ENCODE measurements around the gene BABAM2. TPM values are rescaled to one million over a fixed set of nuclear protein-coding genes. Genes with fewer than 3 reads are reported as not detected.
A peak's percentile ranks its signal among the peaks of the same experiment; 100 is the strongest.
"Not testable (repeated sequence)": the region's sequence is repeated elsewhere in the genome, so short reads cannot be mapped to it uniquely, and the experiment has no call there.

Gene BABAM2
- total RNA-seq (2014; rRNA removed; shearing (Covaris generic); ENCODE audit: low replicate concordance) = 28.0 and 33.1 TPM in 2 replicates

GRCh38 chr2:27890146-27890923, at the start of gene BABAM2, which contains the start of gene RBKS:
Gene BABAM2, plus strand, starts transcription at chr2:27890729. Its CDS starts 3,828 bp downstream, at chr2:27894557.
Gene RBKS, minus strand, starts transcription at chr2:27890387. Its CDS starts 42 bp downstream, at chr2:27890345.
- peak; percentile 84 for DNase-seq
- H3K27me3 ChIP-seq = no peaks in the 10 kb centered on the region
- H3K4me3 ChIP-seq = peak within 1 kb of the TSS; percentile 66
- H3K36me3 ChIP-seq = peaks cover 6% of the 10 kb centered on the region
- H3K9me3 ChIP-seq = no peaks in the 10 kb centered on the region

DNA sequence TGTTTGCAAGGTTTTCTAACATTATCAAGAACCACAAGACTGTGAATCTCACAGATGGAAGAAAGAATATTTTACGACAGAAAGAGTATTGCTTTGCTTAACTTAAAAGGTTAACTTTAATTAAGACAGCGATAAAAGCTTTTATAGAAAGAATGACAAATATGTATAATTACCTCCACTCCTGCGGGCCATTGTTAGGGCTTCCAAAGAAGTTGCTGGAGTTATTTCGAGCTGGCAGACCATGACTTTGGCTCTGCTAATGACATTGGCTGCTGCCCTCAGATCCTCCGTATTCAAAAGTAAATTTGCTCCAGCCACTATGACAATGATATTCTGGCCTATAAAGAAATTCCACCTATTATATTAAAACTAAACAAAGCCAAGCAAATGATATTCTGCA, 47.6 kb upstream of the BABAM2 start:
- Histone ChIP-seq H3K9me3 (no peaks in the 10 kb centered on the region), H3K36me3 (no peaks in the 10 kb centered on the region), H3K4me3 (no peak overlapping the region), H3K27me3 (no peaks in the 10 kb centered on the region)
- DNase-seq = no peak

DNA sequence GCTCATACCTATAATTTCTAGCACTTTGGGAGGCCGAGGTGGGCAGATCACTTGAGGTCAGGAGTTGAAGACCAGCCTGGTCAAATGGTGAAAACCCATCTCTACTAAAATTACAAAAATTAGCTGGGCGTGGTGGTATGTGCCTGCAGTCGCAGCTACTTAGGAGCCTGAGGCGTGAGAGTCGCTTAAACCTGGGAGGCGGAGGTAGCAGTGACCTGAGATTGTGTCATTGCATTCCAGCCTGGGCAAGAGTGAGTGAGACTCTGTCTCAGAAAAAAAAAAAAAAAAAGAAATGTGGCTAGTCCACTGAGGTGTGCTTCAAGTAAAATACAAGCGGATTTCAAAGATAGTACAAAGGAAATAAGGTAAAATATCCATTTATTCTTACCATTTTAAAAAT, 46.5 kb upstream of the BABAM2 start:
- Histone ChIP-seq H3K36me3 (no peaks in the 10 kb centered on the region), H3K4me3 (no peak overlapping the region), H3K9me3 (no peaks in the 10 kb centered on the region), H3K27me3 (no peaks in the 10 kb centered on the region)
- no peak for DNase-seq

DNA sequence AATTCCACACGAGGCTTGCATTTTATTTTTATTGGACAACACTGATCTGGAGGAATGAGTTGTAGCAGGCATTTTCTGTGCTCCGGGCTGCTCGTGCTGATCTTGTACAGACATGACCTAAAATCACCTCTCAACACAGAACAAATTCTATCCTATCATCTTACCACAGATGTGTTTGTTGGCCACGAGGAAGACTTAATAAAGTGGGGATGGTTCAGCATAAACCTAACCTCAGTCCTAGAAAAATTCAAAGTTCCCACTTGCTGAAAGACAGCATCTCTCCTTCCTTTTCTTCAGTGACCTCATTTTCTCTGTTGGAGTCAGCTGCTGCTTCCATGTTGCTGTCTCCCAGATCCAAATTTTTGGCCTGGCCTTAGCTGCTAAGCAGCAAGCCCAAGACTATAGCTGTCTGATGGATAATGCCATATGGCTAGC, 45.7 kb upstream of the BABAM2 start:
- no peak overlapping the region for H3K4me3 ChIP-seq
- DNase-seq = no peak
- H3K36me3 ChIP-seq = no peaks in the 10 kb centered on the region
- no peaks in the 10 kb centered on the region for H3K27me3 ChIP-seq
- no peaks in the 10 kb centered on the region for H3K9me3 ChIP-seq

DNA sequence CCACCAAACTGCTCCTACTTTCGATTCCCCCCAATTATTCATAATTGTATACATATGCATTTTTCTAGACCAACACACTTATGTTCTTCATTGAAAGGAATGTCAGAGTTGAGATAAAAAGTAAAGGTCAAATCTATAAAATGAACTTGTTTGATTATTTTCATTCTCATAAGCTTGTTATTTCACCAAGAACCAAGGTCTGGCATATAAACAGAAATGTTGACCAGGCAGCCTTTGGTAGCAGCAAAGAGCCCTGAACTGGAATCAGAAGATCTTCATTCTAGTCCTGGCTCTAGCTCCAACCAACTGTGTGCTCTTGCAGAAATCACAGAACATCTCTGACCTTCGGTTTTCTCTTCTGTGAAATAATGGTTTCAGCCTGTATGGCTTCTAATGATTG, 43.2 kb upstream of the BABAM2 start:
- Histone ChIP-seq H3K36me3 (no peaks in the 10 kb centered on the region), H3K9me3 (no peaks in the 10 kb centered on the region), H3K4me3 (no peak overlapping the region), H3K27me3 (no peaks in the 10 kb centered on the region)
- no peak for DNase-seq

DNA sequence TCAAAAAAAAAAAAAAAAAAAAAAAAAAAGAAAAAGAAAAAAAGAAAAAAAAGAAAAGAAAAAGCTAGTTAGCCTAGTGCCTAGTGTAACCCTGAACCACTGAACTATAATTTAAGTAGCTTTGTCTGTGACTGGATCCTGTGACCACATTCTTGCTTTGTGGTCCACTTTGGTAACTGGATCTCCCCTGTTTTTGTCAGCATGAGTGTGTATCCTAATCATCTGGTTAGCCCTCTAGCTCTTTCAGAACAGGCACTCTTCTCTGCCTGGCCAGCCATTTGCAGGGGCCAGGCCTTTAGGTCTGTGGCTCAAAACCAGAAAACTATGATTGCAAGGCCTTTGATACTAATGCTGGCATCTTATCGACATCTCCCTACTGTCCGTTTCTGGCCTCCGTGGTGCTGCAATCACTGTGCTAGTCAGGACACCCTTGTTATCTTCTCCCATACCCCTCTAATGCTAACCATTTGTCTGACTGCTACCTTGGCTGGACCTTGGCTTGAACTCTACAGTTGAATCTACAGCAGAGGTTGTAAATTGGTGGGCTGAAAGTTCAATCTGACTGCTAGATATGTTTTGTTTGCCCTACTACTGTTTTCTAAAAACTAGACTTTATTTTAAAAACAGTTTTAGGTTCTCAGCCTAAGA, 40.8 kb upstream of the BABAM2 start:
- Histone ChIP-seq H3K9me3 (no peaks in the 10 kb centered on the region), H3K4me3 (no peak overlapping the region), H3K36me3 (no peaks in the 10 kb centered on the region), H3K27me3 (no peaks in the 10 kb centered on the region)
- no peak for DNase-seq

- Histone ChIP-seq H3K9me3 (peaks cover 1% of the 10 kb centered on the region), H3K36me3 (peaks cover 3% of the 10 kb centered on the region; the same call in 1 of the 2 replicates), H3K27me3 (no peaks in the 10 kb centered on the region), H3K4me3 (no peak overlapping the region)
- DNase-seq = no peak
Observed at GRCh38 chr2:27852691-27853090, 37.8 kb upstream of the BABAM2 start.

GRCh38 chr2:27854229-27854862, 36.2 kb upstream of the BABAM2 start:
- no peak overlapping the region for H3K4me3 ChIP-seq

GRCh38 chr2:27855476-27855875, 35.1 kb upstream of the BABAM2 start:
- Histone ChIP-seq H3K27me3 (no peaks in the 10 kb centered on the region), H3K4me3 (no peak overlapping the region), H3K36me3 (peaks cover 7% of the 10 kb centered on the region; the same call in 1 of the 2 replicates), H3K9me3 (peaks cover 11% of the 10 kb centered on the region)
- DNase-seq = no peak

More at GRCh38 chr2:27854229-27854862, 36.2 kb upstream of the BABAM2 start:
- Histone ChIP-seq H3K9me3 (peaks cover 11% of the 10 kb centered on the region), H3K27me3 (no peaks in the 10 kb centered on the region), H3K36me3 (peaks cover 7% of the 10 kb centered on the region; the same call in 1 of the 2 replicates)
- DNase-seq = no peak

GRCh38 chr2:27856386-27856785, 34.1 kb upstream of the BABAM2 start:
- no peaks in the 10 kb centered on the region for H3K27me3 ChIP-seq
- H3K9me3 ChIP-seq = peaks cover 11% of the 10 kb centered on the region
- peaks cover 7% of the 10 kb centered on the region; the same call in 1 of the 2 replicates for H3K36me3 ChIP-seq
- DNase-seq = no peak
- H3K4me3 ChIP-seq = no peak overlapping the region

- Histone ChIP-seq H3K4me3 (no peak overlapping the region), H3K27me3 (no peaks in the 10 kb centered on the region), H3K36me3 (peaks cover 7% of the 10 kb centered on the region; the same call in 1 of the 2 replicates), H3K9me3 (peaks cover 11% of the 10 kb centered on the region)
- DNase-seq = no peak
Observed at GRCh38 chr2:27856956-27857355, 33.6 kb upstream of the BABAM2 start.

DNA sequence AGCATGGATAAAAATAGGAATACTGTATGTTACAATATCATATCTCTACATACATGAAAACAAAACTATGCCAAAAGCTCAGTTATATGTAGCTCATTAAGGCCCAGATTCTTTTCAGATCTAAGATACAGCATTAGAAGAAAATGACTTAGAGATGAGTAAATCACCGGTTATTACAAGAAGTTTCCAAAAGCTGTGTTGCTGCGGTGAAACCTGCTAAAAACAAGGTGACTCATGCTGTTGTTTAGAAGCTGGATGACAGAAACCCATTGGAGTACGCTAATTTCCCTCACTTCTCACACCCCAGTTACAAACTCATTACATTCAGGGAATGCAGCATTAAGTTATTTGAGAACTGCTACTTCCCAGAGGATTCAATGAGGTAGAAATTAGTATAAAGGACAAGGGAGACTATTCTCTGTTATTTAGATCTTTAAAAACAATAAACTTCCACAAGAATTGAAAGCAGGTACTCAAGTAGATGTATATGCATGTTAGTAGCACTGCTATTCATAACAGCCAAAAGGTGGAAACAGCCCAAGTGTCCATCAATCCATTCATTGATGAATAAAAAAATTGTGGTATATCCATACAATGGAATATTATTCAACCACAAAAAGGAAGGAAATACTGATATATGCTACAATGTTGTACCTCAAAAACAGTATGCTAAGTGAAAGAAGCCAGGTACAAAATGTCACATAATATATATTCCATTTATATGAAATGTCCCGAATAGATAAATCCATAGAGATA, 32.9 kb upstream of the BABAM2 start:
- Histone ChIP-seq H3K9me3 (peaks cover 11% of the 10 kb centered on the region), H3K36me3 (peaks cover 7% of the 10 kb centered on the region; the same call in 1 of the 2 replicates), H3K27me3 (no peaks in the 10 kb centered on the region), H3K4me3 (no peak overlapping the region)
- peak; percentile 47 for DNase-seq

DNA sequence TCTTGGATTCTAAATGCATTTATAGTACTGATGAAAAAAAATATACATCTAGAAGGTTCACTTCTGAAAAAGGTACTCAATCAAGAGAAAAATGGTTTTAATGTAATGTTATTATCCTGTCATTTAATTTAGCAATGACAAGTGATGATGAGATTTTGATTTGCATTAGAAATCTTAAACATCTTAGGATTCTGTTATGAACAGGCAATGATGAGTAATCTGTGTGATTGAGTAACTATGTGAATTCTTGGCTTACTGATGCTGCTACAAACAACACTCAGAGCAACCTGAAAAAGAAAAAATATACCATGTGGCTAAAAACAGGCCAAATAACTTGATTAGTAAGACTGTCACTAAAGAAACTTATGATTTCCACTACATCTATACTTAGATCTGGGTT, 30.4 kb upstream of the BABAM2 start:
- peaks cover 7% of the 10 kb centered on the region; the same call in 1 of the 2 replicates for H3K36me3 ChIP-seq
- peaks cover 11% of the 10 kb centered on the region for H3K9me3 ChIP-seq
- H3K27me3 ChIP-seq = no peaks in the 10 kb centered on the region
- no peak overlapping the region for H3K4me3 ChIP-seq
- no peak for DNase-seq

GRCh38 chr2:27863146-27863545, 27.4 kb upstream of the BABAM2 start:
- no peaks in the 10 kb centered on the region; the same call in 1 of the 2 replicates for H3K36me3 ChIP-seq
- peaks cover 5% of the 10 kb centered on the region for H3K9me3 ChIP-seq
- H3K27me3 ChIP-seq = no peaks in the 10 kb centered on the region
- H3K4me3 ChIP-seq = no peak overlapping the region
- DNase-seq = no peak

DNA sequence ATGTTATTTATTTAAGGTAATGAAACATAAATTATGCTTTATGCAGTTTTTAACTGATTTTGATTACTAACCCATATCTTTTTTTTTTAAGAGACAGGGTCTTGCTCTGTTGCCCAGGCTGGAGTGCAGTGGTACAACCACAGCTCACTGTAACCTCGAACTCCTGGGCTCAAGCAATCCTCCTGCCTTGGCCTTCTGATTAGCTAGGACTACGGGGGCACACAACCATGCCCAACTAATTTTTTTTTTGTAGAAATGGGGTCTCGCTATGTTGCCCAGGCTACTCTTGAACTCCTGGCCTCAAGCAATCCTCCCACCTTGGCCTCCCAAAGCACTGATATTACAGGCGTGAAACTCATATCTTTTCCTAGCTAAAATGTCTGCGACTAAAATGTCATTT, 26.6 kb upstream of the BABAM2 start:
- H3K27me3 ChIP-seq, H3K4me3 ChIP-seq, DNase-seq, H3K9me3 ChIP-seq, H3K36me3 ChIP-seq: not testable (repeated sequence)

DNA sequence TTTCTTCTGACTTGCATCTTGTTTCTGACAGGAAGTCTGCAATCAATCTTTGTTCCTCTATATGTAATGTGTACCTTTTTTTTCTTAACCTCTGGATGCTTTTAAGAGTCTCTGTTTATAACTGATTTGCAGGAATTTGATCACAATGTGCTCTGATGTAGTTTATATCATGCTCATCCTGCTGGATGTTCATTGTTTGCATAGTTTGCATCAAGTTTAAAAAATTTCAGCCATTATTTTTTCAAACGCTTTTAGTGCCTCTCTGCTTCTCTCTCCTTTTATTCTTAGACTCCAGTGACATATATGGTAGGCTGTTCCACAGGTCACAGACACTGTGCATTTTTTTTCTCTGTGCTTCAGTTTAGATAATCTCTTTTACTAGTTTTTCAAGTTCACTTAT, 24.3 kb upstream of the BABAM2 start:
- Histone ChIP-seq H3K4me3 (no peak overlapping the region), H3K36me3 (no peaks in the 10 kb centered on the region), H3K9me3 (no peaks in the 10 kb centered on the region), H3K27me3 (no peaks in the 10 kb centered on the region)
- no peak for DNase-seq
